GM12878 (cell line): ENCODE data around the gene FCER1G. TPM values are rescaled to one million over a fixed set of nuclear protein-coding genes. Genes with fewer than 3 reads are reported as not detected.

Experiments
- ATAC-seq: fragments of 200-7000 bp; cut with Tn5 transposase; 3 replicates; pipeline ENCODE4 v1.9.1; 2020; ENCODE audit warnings: mild to moderate bottlenecking, moderate library complexity
- BruUV-seq: library from RNA; stranded (reverse); fragments of 400-500 nt; replicated peaks from 2 replicates; lab custom pipeline; 2021; lab: Mats Ljungman, UMichigan
- CTCF ChIA-PET: fragments of 300-600 bp; sonication (Branson Sonifier 250); formaldehyde crosslinking; extraction: SDS; loops from one replicate; lab custom pipeline; 2021; ENCODE audit warnings: inconsistent platforms; lab: Yijun Ruan, JAX
- POLR2A ChIA-PET: fragments of 350-600 bp; formaldehyde crosslinking; extraction: SDS; loops from one replicate; lab custom pipeline; 2021; ENCODE audit warnings: inconsistent platforms; lab: Charles Lee
- RAD21 ChIA-PET: fragments of 300-600 bp; sonication (Branson Sonifier 250); formaldehyde crosslinking; loops from one replicate; lab custom pipeline; 2023; ENCODE audit warnings: antibody characterized with exemption; ENCODE audit not compliant: unreplicated experiment; lab: Charles Lee
- SMC1A ChIA-PET: fragments of 300-600 bp; sonication (Branson Sonifier 250); formaldehyde crosslinking; loops from one replicate; lab custom pipeline; 2023; ENCODE audit not compliant: unreplicated experiment, uncharacterized antibody; lab: Charles Lee
- DNase-seq: peaks from one replicate; pipeline ENCODE4 v3.0.0-alpha.2; 2011; ENCODE audit warnings: low read depth, low spot score
- FAIRE-seq: peaks from 3 replicates; lab custom pipeline; 2011; peaks lifted over from hg19 to GRCh38; lab: Jason Lieb, UNC
- H2AFZ ChIP-seq: 2 replicates; pipeline ENCODE4 v1.6.0; 2011; ENCODE audit warnings: low read depth, low read length, control low read depth; ENCODE audit not compliant: control insufficient read depth
- H3K27ac ChIP-seq: 2 replicates; pipeline ENCODE4 v1.5.1; 2011; ENCODE audit warnings: control low read depth; ENCODE audit not compliant: control insufficient read depth, insufficient read depth
- H3K27me3 ChIP-seq, 2 experiments: replicated peaks in 1 of 2; 2 replicates each; pipeline versions ENCODE4 v1.6.0 to v1.6.1; 2011; ENCODE audit warnings: low read length in 1 of 2; ENCODE audit not compliant: control insufficient read depth in 2 of 2, insufficient read depth in 2 of 2
- H3K36me3 ChIP-seq, 2 experiments: 2 replicates each; pipeline ENCODE4 v1.5.1; 2011; ENCODE audit warnings: low read length in 1 of 2; ENCODE audit not compliant: control insufficient read depth in 2 of 2, insufficient read depth in 2 of 2
- H3K4me1 ChIP-seq: 2 replicates; pipeline ENCODE4 v1.6.1; 2011; ENCODE audit warnings: mild to moderate bottlenecking, low read length, moderate library complexity, mixed read lengths; ENCODE audit not compliant: control insufficient read depth, insufficient read depth
- H3K4me2 ChIP-seq: 2 replicates; pipeline ENCODE4 v1.6.0; 2011; ENCODE audit warnings: control low read depth; ENCODE audit not compliant: control insufficient read depth, insufficient read depth
- H3K4me3 ChIP-seq: fragments of 200-600 bp; sonication (generic); 2 replicates; pipeline ENCODE4 v1.5.1; 2016
- H3K79me2 ChIP-seq: 2 replicates; pipeline ENCODE4 v1.6.0; 2011; ENCODE audit warnings: low read length; ENCODE audit not compliant: control insufficient read depth, insufficient read depth
- H3K9ac ChIP-seq: 2 replicates; pipeline ENCODE4 v1.8.0; 2011; ENCODE audit warnings: low read length, control low read depth, mixed read lengths; ENCODE audit not compliant: control insufficient read depth, insufficient read depth
- H3K9me3 ChIP-seq: replicated peaks from 3 replicates; pipeline ENCODE4 v1.5.1; 2011; ENCODE audit warnings: mild to moderate bottlenecking, low read length; ENCODE audit not compliant: control insufficient read depth, insufficient read depth
- H4K20me1 ChIP-seq: 2 replicates; pipeline ENCODE4 v1.6.0; 2011; ENCODE audit not compliant: control insufficient read depth, insufficient read depth
- BHLHE40 ChIP-seq, 2 experiments: fragments of 450-650 bp in 1 of 2; IDR thresholded peaks; 2 replicates each; pipeline ENCODE4 v1.6.1; 2011 to 2017; ENCODE audit warnings: low read depth in 2 of 2, borderline replicate concordance in 1 of 2, improper control_type of control experiment in 1 of 2, low read length in 1 of 2, mild to moderate bottlenecking in 1 of 2
- CREM ChIP-seq: IDR thresholded peaks from 2 replicates; pipeline ENCODE4 v1.6.1; 2014; ENCODE audit warnings: antibody characterized with exemption, low read depth
- FOS ChIP-seq: IDR thresholded peaks from 3 replicates; pipeline ENCODE4 v1.6.1; 2011; ENCODE audit warnings: borderline replicate concordance; ENCODE audit not compliant: insufficient read length; ENCODE audit errors: extremely low read depth
- KDM1A ChIP-seq: fragments of 200-600 bp; sonication (generic); IDR thresholded peaks from 2 replicates; pipeline ENCODE4 v1.6.1; 2016; ENCODE audit warnings: borderline replicate concordance
- LARP7 ChIP-seq: fragments of 450-650 bp; IDR thresholded peaks from 2 replicates; pipeline ENCODE4 v1.6.1; 2017; ENCODE audit warnings: mild to moderate bottlenecking
- MTA3 ChIP-seq: IDR thresholded peaks from 2 replicates; pipeline ENCODE4 v1.6.1; 2012; ENCODE audit warnings: low read length, inconsistent platforms, borderline replicate concordance
- MYB ChIP-seq: fragments of 150-350 bp; IDR thresholded peaks from 2 replicates; pipeline ENCODE4 v1.6.1; 2014; ENCODE audit warnings: mild to moderate bottlenecking, low read depth, low read length, borderline replicate concordance
- NKRF ChIP-seq: fragments of 450-650 bp; conservative IDR thresholded peaks from 2 replicates; pipeline ENCODE4 v1.6.1; 2017; ENCODE audit warnings: mild to moderate bottlenecking, moderate library complexity
- POLR2A ChIP-seq: IDR thresholded peaks from 2 replicates; pipeline ENCODE4 v1.6.1; 2011; ENCODE audit warnings: low read depth, mild to moderate bottlenecking, low read length
- POLR2AphosphoS2 ChIP-seq: IDR thresholded peaks from 2 replicates; pipeline ENCODE4 v1.6.1; 2011; ENCODE audit warnings: low read depth, mild to moderate bottlenecking, low read length, improper control_type of control experiment, moderate library complexity
- RBBP5 ChIP-seq: fragments of 200-600 bp; sonication (generic); conservative IDR thresholded peaks from 2 replicates; pipeline ENCODE4 v1.6.1; 2016
- RUNX3 ChIP-seq: IDR thresholded peaks from 2 replicates; pipeline ENCODE4 v1.6.1; 2012; ENCODE audit warnings: low read length, inconsistent platforms
- SIX5 ChIP-seq: IDR thresholded peaks from 2 replicates; pipeline ENCODE4 v1.6.1; 2011; ENCODE audit warnings: mild to moderate bottlenecking, low read depth, low read length, moderate library complexity; ENCODE audit not compliant: severe bottlenecking
- STAT1 ChIP-seq: fragments of 450-650 bp; conservative IDR thresholded peaks from 2 replicates; pipeline ENCODE4 v1.6.1; 2014; ENCODE audit warnings: antibody characterized with exemption, mild to moderate bottlenecking
- SUZ12 ChIP-seq: fragments of 200-600 bp; sonication (generic); IDR thresholded peaks from one replicate; pipeline ENCODE4 v1.6.1; 2018; ENCODE audit warnings: antibody characterized with exemption, mild to moderate bottlenecking; ENCODE audit not compliant: unreplicated experiment
- USF2 ChIP-seq: IDR thresholded peaks from 2 replicates; pipeline ENCODE4 v1.6.1; 2011; ENCODE audit warnings: low read depth, low read length, improper control_type of control experiment, borderline replicate concordance
- YY1 ChIP-seq: IDR thresholded peaks from 2 replicates; pipeline ENCODE4 v1.6.1; 2011; ENCODE audit warnings: low read depth, mild to moderate bottlenecking, low read length
- WGBS: methylation state at CpG from one replicate; pipeline ENCODE4 v1.1.6; 2016; ENCODE audit warnings: low lambda C conversion rate; ENCODE audit not compliant: insufficient replicate concordance, insufficient coverage; ENCODE audit errors: missing lambda C conversion rate; 5-methylcytosine and 5-hydroxymethylcytosine counted together
- in situ Hi-C: fragments of 300-500 bp; cut with MboI; formaldehyde crosslinking; loops from 9 replicates; pipeline ENCODE4 v1.14.3; 2018; ENCODE audit warnings: mixed read lengths
- intact Hi-C: fragments of 100-400 bp; cut with micrococcal nuclease; formaldehyde crosslinking; loops from one replicate; pipeline ENCODE4 v1.14.2; 2022; ENCODE audit not compliant: unreplicated experiment
- polyA plus RNA-seq, 11 experiments: library from polyadenylated mRNA; depleted of rRNA in 4 of 11; unstranded in 6 of 11; stranded (reverse) in 5 of 11; fragments of >200 nt; fragmentation: Nextera tagmentation in 4 of 11; fragmentation: Illumina TruSeq in 1 of 11; extraction: Ambion mirVana in 4 of 11; extraction: Trizol in 1 of 11; gene quantifications; 1 replicate in 1 of 11; 2 replicates in 10 of 11; pipeline versions ENCODE4 v1.2.1 to v1.2.3, GENCODE V29; 2011 to 2016; ENCODE audit warnings: inconsistent platforms in 2 of 11, missing spikeins in 2 of 11, low read depth in 1 of 11
- total RNA-seq, 4 experiments: library from RNA; depleted of rRNA in 3 of 4; stranded (reverse); fragments of >200 nt in 3 of 4; fragmentation: Illumina TruSeq in 1 of 4; extraction: Trizol in 1 of 4; gene quantifications; 2 replicates each; pipeline versions ENCODE4 v1.2.1 to v1.2.3, GENCODE V29; 2013 to 2021

FCER1G gene
- total and polyA plus RNA-seq, 10 of the 15 experiments (the other 5 are each of a cell fraction or from before 2014, with no cell fraction given): 0.40 to 1.9 (median 0.89) TPM

DNA sequence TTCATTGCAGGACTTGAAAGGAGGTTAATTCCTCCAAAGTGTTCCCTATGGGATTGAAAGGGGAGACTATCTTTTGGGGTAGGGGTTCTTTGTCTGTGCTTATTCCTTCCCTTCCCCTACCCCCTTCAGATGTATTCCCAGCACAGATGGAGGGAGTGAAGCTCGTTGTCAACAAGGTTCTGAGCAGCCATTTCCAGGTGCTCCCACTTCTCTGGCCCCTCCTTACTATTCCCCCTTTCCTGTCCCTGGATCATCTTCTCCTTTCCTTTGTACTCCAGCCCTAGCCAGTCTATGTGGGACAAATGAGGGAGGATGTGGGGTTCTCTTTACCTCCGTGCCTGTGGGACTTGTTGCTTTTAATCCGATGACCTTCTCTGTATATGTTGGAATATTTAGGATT is 11.7 kb downstream of the FCER1G start (continued):
- TF ChIP-seq SIX5: no peak
- no peak for TF ChIP-seq FOS
- no peak for TF ChIP-seq POLR2AphosphoS2
- TF ChIP-seq YY1: no peak
- no peak for TF ChIP-seq BHLHE40 (IDR thresholded peaks at IDR 0.05; ENCODE audit: borderline replicate concordance in 1 of 2, low read depth in 2 of 2, low read length in 1 of 2)
- no peak for TF ChIP-seq MYB
- no peak for TF ChIP-seq RUNX3

- in situ Hi-C loops: loop anchor here (5.0 kb wide), 2 partner anchors 65 to 155 kb away; no protein-coding TSS in a partner anchor
- Histone ChIP-seq H3K9me3 (no peaks in the 10 kb centered on the region), H3K27me3 (no peaks in the 10 kb centered on the region), H3K4me3 (peak overlapping the region; percentile 83), H3K79me2 (peaks cover 10% of the 10 kb centered on the region), H4K20me1 (no peaks in the 10 kb centered on the region), H3K9ac (peak overlapping the region; percentile 55), H3K36me3 (peaks cover 3 to 4% of the 10 kb centered on the region in 2 experiments; a peak in 2 of 4 replicates), H3K4me1 (peaks cover 19% of the 10 kb centered on the region), H2AFZ (peak overlapping the region; percentile 93), H3K4me2 (peak overlapping the region; percentile 95), H3K27ac (peak overlapping the region; percentile 58; the same call in 1 of the 2 replicates)
- POLR2A ChIA-PET: interaction anchor here (0.6 to 1.5 kb wide), 4 partner anchors 25 to 202 kb away, joined by 3 read pairs; partner anchors contain the start of gene NDUFS2
- no TSS peak for BruUV-seq
- intact Hi-C loops: loop anchor here (1.0 to 5.0 kb wide), 3 partner anchors 63 to 155 kb away; partner anchors contain the start of gene MPZ
- DNase-seq (peak; percentile 42), ATAC-seq (peak; percentile 78), FAIRE-seq (no peak)
- RAD21 ChIA-PET: interaction anchor here (1.0 to 5.0 kb wide), 15 partner anchors 19 to 513 kb away, joined by 3 to 77 read pairs (median 14); partner anchors contain the start of genes CFAP126, NDUFS2 and SDHC
- SMC1A ChIA-PET: interaction anchor here (0.6 to 6.3 kb wide), 19 partner anchors 9 to 514 kb away, joined by 3 to 72 read pairs (median 4); partner anchors contain the start of genes FCER1G and NDUFS2
- WGBS: 31% methylated on average over 11 of the region's 11 CpGs
- CTCF ChIA-PET: interaction anchor here (1.0 to 17.1 kb wide), 22 partner anchors 9 to 512 kb away, joined by 3 to 385 read pairs (median 16); partner anchors contain the start of genes CFAP126, FCER1G, NDUFS2 and SDHC
- no peak for TF ChIP-seq KDM1A
- no peak for TF ChIP-seq CREM
- no peak for TF ChIP-seq POLR2A
- TF ChIP-seq LARP7: no peak
- TF ChIP-seq SUZ12: no peak
- TF ChIP-seq USF2: no peak
- TF ChIP-seq RBBP5: no peak
- TF ChIP-seq NKRF: no peak
- TF ChIP-seq STAT1: no peak
- no peak for TF ChIP-seq MTA3
Observed at GRCh38 chr1:161227196-161227871, 12.2 kb downstream of the FCER1G start.
